Measurements from ENCODE around the gene GGTLC1. TPM values are rescaled to one million over a fixed set of nuclear protein-coding genes. Genes with fewer than 3 reads are reported as not detected.
"Not testable (repeated sequence)": the region's sequence is repeated elsewhere in the genome, so short reads cannot be mapped to it uniquely, and the experiment has no call there.

GGTLC1 gene
- total and polyA plus RNA-seq, 7 donors, result not detected

DNA sequence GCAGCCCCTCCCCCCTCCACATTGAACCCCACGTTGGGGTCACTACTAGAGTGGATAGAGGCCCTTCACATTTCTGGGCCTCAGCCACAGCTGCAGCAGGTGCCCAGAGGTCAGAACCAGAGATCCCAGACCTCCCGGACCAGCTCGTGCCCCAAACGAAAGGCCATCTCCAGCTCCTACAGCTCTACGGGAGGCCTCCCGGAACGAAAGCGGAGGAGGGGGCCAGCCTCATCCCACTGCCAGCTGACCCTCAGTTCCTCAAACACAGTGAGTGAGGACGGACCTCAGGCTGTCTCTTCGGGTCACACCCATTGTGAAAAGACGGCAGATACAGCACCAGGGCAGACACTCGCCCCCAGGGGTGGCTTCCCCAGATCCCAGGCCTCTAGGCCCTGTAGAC, 1.7 kb upstream of the GGTLC1 start:
- H3K4me1 ChIP-seq; H3K4me3 ChIP-seq; H3K27ac ChIP-seq; ATAC-seq; DNase-seq; H3K36me3 ChIP-seq (ENCODE audit: insufficient read depth in 1 of 2, low read depth in 1 of 2); H3K27me3 ChIP-seq (ENCODE audit: insufficient read depth in 3 of 3, low read length in 2 of 3); H3K9me3 ChIP-seq: not testable (repeated sequence)
- intact Hi-C loops (cut with DNase I), result loop anchor here (10.0 kb wide), 2 partner anchors 545 to 1645 kb away; no protein-coding TSS in a partner anchor
- 77 to 86% (median 84%) methylated on average over 12 of the region's 12 CpGs for WGBS, 3 donors

DNA sequence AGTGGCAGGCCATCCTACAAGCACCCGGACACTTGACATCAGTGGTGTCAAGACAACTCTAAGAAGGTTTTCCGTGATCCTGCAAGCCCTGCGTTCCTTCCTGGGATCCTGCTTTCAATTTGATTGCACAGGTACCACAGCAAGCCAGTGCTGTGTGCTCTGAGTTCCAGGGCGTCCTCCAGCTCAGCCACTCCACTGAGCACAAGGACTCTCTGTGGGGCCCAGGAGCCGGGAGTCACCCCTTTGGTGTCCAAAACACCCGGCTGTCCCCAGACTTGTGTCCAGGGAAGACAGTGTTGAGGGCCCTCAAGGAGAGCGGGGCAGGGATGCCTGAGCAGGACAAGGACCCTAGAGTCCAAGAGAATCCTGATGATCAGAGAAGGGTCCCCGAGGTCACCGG, 387 bp upstream of the GGTLC1 start:
- DNase-seq; ATAC-seq; H3K4me1 ChIP-seq; H3K27ac ChIP-seq; H3K36me3 ChIP-seq (ENCODE audit: insufficient read depth in 1 of 2, low read depth in 1 of 2); intact Hi-C loops (cut with DNase I); H3K27me3 ChIP-seq (ENCODE audit: insufficient read depth in 3 of 3, low read length in 2 of 3); H3K9me3 ChIP-seq; H3K4me3 ChIP-seq: not testable (repeated sequence)
- 96 to 98% (median 97%) methylated on average over 7 to 9 of the region's 9 CpGs for WGBS, 3 donors

DNA sequence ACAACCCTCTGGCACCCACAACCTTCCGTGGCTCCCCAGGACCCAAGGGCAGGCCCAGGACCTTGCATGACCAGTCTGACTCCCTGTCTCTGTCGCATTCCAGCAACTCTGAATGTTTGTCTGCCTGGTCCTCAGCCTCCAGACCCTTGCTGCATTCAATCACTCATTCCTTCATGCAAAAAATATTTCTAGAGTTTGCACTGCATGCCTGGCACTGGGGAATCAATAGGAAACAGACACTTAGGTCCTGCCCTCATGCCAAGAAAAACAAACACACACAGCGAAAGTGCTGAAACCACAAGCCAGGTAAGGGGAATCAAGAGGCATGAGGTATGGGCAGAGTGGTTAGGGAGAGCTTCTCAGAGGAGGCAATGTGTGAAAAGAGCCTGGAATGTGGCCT, 1.9 kb downstream of the GGTLC1 start:
- intact Hi-C loops (cut with DNase I); H3K36me3 ChIP-seq (ENCODE audit: insufficient read depth in 1 of 2, low read depth in 1 of 2); H3K27me3 ChIP-seq (ENCODE audit: insufficient read depth in 3 of 3, low read length in 2 of 3); H3K4me3 ChIP-seq; H3K9me3 ChIP-seq; H3K27ac ChIP-seq; ATAC-seq; DNase-seq; H3K4me1 ChIP-seq: not testable (repeated sequence)
- 84 to 100% (median 85%) methylated on average over 1 to 3 of the region's 3 CpGs for WGBS, 3 donors

DNA sequence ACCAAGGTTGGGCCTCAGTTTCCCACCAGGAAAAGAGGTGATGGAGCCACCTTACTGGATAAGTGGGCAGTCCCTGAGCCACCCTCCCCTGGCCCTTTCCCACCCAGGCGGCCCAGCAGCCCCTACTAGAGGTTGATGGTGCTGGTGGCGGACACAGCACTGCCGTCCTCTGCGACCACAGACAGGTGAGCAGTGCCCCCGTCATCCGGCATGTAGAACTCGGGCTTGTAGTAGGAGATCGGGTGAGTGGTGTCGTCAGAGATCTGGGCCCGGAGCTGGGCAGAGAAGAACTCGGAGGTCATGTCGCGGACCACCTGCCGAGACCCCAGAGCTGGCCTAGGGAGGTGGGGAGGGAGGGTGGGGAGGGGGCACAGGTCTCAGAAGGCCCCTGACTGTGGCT, 2.3 kb downstream of the GGTLC1 start:
- DNase-seq; ATAC-seq; intact Hi-C loops (cut with DNase I); H3K4me1 ChIP-seq; H3K36me3 ChIP-seq (ENCODE audit: insufficient read depth in 1 of 2, low read depth in 1 of 2); H3K9me3 ChIP-seq; H3K27ac ChIP-seq; H3K4me3 ChIP-seq; H3K27me3 ChIP-seq (ENCODE audit: insufficient read depth in 3 of 3, low read length in 2 of 3): not testable (repeated sequence)
- WGBS, 3 donors, result 92 to 95% (median 92%) methylated on average over 14 of the region's 14 CpGs

DNA sequence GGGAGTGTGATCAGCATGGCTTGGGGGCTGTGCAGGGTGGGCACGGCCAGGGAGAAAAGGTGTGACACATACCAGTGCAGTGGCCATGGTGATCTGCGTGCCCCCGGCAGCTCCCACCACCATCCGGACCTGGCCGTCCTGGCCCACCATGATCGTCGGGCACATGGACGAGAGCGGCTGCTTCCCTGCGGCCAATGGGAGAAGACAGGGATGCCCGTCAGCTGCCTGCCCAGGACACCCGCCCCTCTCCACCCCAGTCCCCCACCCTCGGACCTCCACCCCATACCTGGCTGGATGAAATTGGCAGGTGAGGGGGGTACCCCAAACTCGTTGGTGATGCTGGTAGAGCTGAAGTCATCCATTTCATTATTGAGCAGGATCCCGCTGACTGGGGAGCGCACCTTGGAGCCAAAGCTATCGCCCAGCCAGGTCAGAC, 2.8 kb downstream of the GGTLC1 start:
- WGBS, 3 donors, result 90 to 95% (median 93%) methylated on average over 14 to 17 of the region's 17 CpGs
- H3K4me1 ChIP-seq; H3K27me3 ChIP-seq (ENCODE audit: insufficient read depth in 3 of 3, low read length in 2 of 3); H3K4me3 ChIP-seq; H3K36me3 ChIP-seq (ENCODE audit: insufficient read depth in 1 of 2, low read depth in 1 of 2); DNase-seq; intact Hi-C loops (cut with DNase I); ATAC-seq; H3K27ac ChIP-seq; H3K9me3 ChIP-seq: not testable (repeated sequence)

DNA sequence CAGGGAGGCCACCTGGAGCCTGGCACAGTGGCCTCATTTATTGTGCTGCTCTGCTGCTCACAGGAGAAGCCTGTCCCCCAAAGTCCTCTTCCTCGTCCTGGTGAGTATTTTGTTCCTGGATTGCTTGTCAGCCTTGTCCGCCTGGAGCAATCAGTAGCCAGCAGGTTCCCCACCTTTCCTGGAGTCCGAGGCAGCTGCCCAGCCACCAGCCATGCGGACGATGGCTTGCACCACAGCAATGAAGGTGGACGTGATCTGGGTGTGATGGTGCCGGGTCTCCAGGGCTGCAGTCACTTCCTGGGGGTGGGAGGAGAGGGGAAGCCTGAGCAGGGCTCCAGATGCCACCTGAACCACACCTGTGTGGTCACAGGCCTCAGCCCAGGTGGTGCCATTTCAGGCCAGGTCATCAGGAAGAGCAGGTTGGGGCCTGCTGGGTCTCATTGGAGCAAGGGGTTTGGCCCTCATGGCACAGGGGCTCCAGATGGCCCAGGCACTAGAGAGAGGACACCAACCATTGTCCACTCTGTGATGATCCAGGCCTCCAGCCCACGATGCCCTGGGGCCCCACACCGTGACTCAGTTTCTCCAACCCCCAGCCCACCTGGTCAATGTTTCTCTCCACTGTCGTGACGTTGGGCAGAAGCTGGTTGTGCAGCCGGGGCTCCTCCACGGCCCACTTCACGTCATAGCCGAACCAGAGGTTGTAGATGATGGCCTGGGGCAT, 3.4 kb downstream of the GGTLC1 start:
- intact Hi-C loops (cut with DNase I), result not testable (repeated sequence)

DNA sequence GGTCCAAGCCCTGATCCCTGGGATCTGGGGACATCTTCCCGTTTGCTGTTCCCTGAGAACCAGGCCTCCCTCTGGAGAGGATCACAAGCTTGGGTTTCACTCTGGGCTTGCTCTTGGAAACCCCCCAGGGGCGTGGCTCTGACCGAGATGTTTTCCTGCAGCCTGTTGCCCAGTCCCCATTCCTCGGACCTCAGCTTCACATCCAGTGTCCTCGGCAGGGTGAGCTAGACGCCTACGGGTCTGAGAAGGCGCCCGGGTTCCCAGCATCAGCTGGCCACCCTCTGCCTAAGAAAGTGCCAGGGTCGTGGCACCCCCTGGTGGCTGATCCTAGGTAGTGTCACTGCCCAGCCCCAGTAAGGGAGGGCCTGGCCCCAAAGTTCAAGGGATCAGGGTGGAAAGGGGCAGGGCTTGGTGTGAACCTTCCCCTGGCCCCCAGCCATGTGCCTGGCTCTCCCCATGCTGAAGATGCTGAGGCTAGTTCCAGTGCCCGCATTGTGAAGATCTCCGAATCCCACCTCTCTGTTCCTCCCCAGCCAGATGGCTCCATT, 4.0 kb downstream of the GGTLC1 start:
- 10 to 17% (median 11%) methylated on average over 8 to 9 of the region's 12 CpGs for WGBS, 3 donors
- H3K27me3 ChIP-seq (ENCODE audit: insufficient read depth in 3 of 3, low read length in 2 of 3); H3K36me3 ChIP-seq (ENCODE audit: insufficient read depth in 1 of 2, low read depth in 1 of 2); H3K27ac ChIP-seq; H3K4me3 ChIP-seq; H3K4me1 ChIP-seq; H3K9me3 ChIP-seq; DNase-seq; ATAC-seq; intact Hi-C loops (cut with DNase I): not testable (repeated sequence)

More for the DNA sequence above, 3.4 kb downstream of the GGTLC1 start:
- not testable (repeated sequence) for H3K4me1 ChIP-seq; ATAC-seq; H3K9me3 ChIP-seq; H3K4me3 ChIP-seq; DNase-seq; H3K27me3 ChIP-seq (ENCODE audit: insufficient read depth in 3 of 3, low read length in 2 of 3); H3K27ac ChIP-seq; H3K36me3 ChIP-seq (ENCODE audit: insufficient read depth in 1 of 2, low read depth in 1 of 2)
- 87 to 91% (median 91%) methylated on average over 10 to 15 of the region's 15 CpGs for WGBS, 3 donors

DNA sequence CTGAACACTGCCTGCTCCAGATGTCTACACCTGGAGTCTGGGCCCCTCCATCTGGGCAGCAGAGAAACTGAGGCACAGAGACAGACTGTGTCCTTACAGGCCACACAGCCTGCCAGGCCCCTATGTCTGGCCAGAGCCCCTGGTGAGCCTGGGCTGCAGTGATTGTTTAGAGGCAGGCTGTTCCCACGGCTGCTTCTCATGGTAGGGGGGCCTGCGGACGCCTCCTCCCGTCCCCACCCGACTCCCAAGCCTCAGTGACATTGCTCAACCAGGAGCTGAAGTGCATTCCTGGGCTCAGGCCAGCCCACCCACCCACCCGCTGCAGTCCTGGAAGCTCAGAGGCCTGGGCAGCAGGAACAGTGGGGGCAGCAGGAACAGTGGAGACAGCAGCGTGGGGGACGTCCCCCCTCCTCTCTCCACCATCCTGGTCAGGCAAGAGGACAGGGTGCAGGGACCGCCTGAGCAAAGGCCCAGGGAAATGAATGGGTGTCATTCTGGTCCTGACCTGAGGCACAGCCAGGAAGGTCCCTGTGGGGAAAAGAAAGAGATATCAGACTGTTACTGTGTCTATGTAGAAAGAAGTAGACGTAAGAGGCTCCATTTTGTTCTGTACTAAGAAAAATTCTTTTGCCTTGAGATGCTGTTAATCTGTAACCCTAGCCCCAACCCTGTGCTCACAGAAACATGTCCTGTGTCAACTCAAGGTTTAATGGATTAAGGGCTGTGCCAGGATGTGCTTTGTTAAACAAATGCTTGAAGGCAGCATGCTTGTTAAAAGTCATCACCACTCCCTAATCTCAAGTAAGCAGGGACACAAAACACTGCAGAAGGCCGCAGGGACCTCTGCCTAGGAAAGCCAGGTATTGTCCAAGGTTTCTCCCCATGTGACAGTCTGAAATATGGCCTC, 6.2 kb downstream of the GGTLC1 start:
- ATAC-seq; intact Hi-C loops (cut with DNase I): not testable (repeated sequence)

DNA sequence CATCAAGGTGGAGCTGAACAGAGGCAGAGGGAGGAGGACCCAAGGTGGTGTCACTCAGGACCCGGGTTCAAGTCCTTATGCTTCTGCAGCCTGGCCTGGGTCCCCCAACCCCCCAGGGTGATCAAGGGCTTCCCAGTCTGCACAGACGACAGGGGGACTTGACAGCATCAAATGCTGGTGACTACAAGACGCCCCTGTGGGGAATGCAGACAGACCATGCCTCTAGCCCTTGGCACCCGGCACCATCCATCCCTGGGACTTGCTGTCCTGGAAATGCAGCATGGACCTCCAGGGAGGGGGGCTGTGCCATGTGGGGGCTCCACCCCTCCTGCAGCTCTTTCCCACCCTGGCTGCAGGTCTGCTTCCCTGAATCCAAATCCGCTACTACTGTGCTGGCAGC, 7.1 kb downstream of the GGTLC1 start:
- H3K4me1 ChIP-seq; intact Hi-C loops (cut with DNase I); H3K36me3 ChIP-seq (ENCODE audit: insufficient read depth in 1 of 2, low read depth in 1 of 2); H3K4me3 ChIP-seq; DNase-seq; H3K9me3 ChIP-seq; H3K27ac ChIP-seq; ATAC-seq; H3K27me3 ChIP-seq (ENCODE audit: insufficient read depth in 3 of 3, low read length in 2 of 3): not testable (repeated sequence)
- WGBS, 3 donors, result 59 to 68% (median 65%) methylated on average over 5 of the region's 5 CpGs

More for the DNA sequence above, 6.2 kb downstream of the GGTLC1 start:
- not testable (repeated sequence) for DNase-seq; H3K4me3 ChIP-seq; H3K27ac ChIP-seq; H3K4me1 ChIP-seq; H3K9me3 ChIP-seq; H3K27me3 ChIP-seq (ENCODE audit: insufficient read depth in 3 of 3, low read length in 2 of 3); H3K36me3 ChIP-seq (ENCODE audit: insufficient read depth in 1 of 2, low read depth in 1 of 2)
- WGBS, 3 donors, result 44 to 63% (median 57%) methylated on average over 8 to 9 of the region's 11 CpGs

DNA sequence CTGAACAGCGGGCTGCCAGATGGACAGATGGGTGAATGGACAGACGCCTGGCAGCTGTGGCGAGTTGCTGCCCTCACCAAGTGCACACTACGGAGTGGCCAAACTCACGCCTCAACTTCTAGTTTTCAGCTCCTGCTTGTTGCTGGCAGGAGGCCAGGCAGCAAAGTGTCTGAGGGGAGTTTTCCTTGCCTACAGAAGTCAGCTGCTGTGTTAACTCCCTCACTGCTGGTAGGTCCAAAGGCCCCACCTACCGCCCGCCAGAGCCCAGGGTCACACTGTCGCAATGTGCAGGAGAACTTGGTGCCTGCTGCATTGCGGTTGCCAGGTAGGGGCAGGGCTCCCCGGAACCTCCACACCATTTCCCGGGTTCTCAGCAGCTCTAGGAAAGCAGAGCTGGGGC, 7.6 kb downstream of the GGTLC1 start:
- H3K27me3 ChIP-seq (ENCODE audit: insufficient read depth in 3 of 3, low read length in 2 of 3); ATAC-seq; DNase-seq; H3K36me3 ChIP-seq (ENCODE audit: insufficient read depth in 1 of 2, low read depth in 1 of 2); H3K4me1 ChIP-seq; H3K27ac ChIP-seq; H3K9me3 ChIP-seq; H3K4me3 ChIP-seq; intact Hi-C loops (cut with DNase I): not testable (repeated sequence)
- 19 to 32% (median 31%) methylated on average over 11 of the region's 11 CpGs for WGBS, 3 donors

All from psoas muscle (tissue), 8 donors.